Femur (tissue), 1 donor: ENCODE results near the gene COPB2.

Experiments
- DNase-seq: peaks from one replicate; pipeline ENCODE4 v3.0.0-alpha.2; 2017

The COPB2 gene

GRCh38 chr3:139326131-139326530 is 63.3 kb downstream of the COPB2 start:
- no peak for DNase-seq

DNA sequence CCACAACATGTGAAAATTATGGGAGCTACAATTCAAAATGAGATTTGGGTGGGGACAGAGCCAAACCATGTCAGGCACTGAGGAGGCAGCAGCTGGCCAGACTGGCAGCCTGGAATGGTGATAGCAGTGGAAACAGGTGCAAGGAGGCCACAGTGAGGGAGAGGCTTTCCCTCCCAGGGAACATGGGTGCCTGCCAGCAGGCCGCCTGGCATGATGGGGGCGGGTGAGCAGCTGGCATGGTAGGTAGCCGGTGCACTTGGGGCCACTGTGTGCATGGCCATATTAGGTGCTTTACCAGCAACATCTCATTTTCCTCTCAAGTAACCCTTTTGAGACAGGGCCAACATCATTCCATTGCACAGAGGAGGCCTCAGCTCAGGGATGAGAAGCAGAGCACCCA is 63.9 kb downstream of the COPB2 start:
- no peak for DNase-seq

DNA sequence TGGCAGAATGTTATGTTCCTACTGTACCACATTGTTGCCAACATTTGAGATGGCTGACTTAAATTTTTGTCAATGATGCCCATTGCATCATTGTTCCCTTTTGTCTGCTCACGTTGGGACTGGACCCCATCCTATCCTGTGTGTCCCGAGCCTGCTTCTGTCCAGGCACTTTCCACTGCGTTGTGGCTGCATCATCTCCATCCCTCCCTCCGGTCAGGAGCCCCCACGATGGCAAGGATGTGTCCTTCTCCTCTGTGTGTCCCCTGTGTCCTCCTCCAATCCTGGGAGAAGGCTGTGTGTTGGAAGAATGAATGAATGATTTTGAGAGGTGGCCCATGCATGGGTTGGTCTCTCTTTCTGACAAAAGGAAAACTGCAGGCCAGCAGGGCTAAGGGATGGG is 65.0 kb downstream of the COPB2 start:
- no peak for DNase-seq

- no peak for DNase-seq
These were observed 66.3 kb downstream of the COPB2 start for GRCh38 chr3:139323146-139323545.

- DNase-seq: no peak
These were observed 67.1 kb downstream of the COPB2 start for GRCh38 chr3:139322346-139322745.

DNA sequence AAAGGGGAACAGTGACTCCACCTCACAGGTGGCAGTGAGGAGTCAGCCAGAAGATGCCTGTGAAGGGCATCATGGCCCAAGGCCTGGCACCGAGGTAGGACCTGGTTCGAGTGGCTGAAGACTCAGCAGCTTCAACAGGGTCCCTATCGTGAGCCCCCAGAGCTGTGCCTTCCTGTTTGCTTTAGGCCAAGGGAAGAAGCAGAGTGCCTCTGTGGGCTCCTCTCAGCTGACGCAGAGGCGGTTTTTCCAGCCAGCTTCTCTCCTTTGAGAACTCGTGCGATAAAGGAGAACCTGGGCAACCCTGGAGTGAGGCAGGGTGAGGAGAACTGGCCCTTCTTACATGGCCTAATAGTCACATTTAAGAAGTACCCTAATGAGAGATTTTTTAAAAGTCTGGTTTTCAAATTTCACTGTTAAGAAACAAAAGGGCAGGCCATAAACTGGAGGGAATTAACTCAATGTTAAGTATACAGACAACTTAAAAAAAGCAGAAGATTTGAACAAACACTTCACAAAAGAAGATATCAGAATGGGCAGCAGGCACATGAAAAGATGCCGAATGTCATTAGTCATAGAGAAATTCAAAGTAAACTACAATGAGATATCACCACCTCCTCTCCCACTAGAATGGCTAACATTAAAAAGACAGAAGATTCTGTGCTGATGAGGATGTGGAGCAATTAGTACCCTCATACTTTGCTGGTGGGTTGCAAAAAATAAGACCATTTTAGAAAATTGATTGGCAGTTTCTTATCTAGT is 68.7 kb downstream of the COPB2 start:
- DNase-seq: no peak

GRCh38 chr3:139319428-139320402 is 69.7 kb downstream of the COPB2 start:
- DNase-seq: no peak

DNA sequence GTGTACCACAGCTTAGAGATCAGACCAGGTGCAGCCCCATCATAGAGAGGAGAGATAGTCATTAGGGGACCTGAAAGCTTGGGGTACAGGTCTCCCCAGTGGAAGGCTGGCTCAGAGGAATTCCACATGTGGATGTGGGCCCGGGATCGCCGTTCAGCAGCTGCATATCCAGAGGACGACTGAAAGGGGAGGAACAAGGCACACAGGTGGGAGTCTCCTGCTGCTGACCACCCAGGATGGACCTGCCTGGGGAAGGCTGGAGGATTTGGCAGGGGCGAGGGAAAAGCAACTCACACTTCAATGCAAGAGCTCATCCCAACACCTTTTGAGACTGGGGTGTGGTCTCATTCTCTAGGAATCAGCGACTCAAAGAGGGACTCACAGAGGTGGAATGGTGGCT is 70.6 kb downstream of the COPB2 start:
- no peak for DNase-seq

DNA sequence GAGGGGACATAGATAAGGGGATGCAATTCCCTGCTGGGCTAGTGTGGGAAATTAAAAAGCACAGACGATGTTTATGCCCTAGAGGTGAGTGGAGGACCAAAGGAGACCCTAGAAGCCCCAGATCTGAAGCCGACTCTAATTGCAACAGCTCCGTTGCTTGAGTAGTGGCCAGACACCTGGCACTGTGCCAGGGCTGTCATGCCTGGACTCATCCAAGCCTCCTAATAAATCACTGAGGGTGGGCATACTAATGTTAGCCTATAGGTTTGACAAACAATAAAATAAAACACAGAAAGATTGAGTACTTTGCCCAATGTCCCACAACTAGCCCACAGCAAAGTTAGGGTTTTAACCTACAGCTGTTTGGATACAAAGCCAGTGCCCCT is 71.0 kb downstream of the COPB2 start:
- DNase-seq: no peak

DNA sequence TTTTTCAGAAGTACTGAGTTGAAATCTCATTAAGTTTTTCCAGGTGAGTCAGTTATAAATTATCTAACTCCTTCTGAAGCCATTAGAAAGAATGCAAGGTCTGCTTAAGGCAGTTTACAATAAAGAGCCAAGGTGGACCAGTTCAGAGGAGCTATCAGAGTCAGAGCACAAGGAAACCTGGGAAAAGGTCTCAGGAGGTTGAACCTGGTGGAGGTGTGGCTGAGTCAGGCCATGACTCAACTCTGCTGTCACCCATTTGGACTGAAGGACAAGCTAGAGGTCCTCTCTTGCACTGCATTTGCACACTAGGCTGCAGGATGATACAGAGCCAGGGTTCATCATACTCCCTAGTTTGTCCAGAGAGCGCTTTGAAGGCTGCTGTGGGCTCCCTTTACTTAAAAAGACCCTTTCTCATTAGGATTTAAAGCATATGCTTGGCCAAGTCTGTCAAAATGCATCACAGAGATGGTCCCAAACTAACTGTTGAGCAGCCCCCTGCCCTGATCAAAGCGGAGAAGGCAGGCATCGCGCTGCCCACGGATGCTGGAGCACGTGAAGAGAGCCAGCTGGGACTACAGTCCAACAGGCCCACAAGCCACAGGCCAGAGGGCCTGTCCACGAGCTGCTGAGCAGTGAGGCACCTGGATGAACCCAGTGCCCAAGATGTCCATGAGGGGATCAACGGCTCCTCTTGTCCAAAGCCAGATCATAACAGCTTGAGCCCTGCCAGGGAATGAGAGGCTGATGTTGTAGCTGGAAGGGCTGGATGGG is 71.6 kb downstream of the COPB2 start:
- DNase-seq: no peak

DNA sequence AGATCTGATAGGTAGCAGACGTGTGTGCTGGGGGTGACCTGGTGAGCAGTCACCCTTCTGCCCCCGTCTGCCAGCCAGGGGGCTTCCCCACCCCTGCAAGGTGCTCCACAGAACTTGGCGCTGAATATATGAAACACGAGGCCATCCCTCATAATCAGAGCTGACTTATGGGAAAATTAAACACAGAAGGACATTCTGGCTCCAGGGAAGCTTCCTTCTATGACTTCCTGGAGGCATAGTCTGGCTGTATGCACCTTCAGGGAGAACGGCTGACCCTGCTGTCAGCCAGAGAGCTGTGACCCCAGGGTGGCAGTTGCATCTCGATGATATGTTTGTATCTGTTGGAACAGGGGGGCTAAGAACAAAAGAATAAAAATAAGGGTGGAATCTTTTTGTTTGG is 72.2 kb downstream of the COPB2 start:
- no peak for DNase-seq

- DNase-seq: no peak
These were observed 75.5 kb downstream of the COPB2 start for GRCh38 chr3:139313921-139314320.

DNA sequence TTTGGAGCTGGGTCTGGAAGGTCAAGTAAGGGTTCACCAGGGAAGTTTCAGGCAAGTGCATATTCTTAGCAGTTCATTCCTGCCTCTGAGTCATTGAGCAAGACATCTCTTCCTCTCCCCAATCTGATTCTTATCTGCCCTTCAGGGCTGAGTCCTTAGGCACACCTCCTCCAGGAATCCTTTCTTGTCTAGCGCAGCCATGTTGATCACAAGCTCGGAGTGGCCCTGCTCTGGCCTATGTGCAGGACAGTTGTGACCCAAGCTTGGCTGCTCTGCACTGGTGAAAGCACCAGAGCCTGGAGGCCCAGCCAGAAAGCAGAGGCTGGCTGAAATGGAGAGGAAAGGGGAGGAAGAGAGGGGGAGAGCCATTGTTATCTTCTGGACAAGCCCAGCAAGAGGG is 76.5 kb downstream of the COPB2 start:
- no peak for DNase-seq

DNA sequence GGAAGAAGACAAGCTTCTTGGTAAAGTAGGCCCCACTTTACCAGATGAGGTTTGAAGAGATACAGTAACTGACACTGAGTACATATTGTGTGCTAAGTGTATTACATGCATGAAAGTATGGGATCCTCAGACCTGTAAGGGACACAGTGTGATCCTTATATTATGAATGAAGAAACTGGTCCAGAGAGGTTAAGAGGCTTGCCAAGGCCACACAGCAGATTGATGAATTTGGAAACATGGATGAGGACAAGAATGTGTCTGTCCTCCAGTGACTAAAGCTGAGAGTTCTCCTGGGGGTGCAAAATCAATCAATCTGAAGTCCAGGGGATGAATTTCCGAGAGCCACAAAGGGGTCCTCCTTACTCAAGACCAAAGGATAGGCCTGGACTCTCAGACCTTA is 77.0 kb downstream of the COPB2 start:
- DNase-seq: no peak

- DNase-seq: no peak
These were observed 77.9 kb downstream of the COPB2 start for GRCh38 chr3:139311557-139311956.

- DNase-seq: no peak
These were observed 78.9 kb downstream of the COPB2 start for GRCh38 chr3:139310474-139310933.

- DNase-seq: no peak
These were observed 79.6 kb downstream of the COPB2 start for GRCh38 chr3:139309880-139310279.

DNA sequence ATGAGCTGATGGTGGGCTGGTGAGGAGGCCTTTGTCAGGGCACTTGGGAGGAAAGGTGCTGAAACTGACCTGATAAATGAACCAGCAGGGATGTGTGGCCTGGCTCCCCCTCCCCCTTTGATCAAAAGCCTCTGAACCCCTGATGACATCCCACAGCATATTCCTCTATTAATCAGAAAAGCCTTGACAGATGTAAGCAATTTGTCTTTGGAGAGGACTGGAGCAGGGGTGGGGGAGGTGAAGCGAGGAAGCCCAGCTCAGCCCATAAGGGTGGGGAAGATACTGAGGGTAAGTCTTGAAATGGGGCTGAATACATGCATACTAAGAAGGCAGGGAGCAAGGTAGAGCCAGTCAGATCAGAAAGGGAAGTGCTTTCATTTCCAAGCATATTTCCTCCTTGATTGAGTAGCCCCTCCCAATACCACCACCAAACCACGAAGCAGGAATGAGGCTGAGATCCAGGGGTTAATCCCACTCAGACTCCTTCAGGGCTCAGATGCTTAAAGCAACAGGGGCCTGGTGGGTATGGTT is 80.3 kb downstream of the COPB2 start:
- no peak for DNase-seq

GRCh38 chr3:139308560-139308959 is 80.9 kb downstream of the COPB2 start:
- DNase-seq: no peak

DNA sequence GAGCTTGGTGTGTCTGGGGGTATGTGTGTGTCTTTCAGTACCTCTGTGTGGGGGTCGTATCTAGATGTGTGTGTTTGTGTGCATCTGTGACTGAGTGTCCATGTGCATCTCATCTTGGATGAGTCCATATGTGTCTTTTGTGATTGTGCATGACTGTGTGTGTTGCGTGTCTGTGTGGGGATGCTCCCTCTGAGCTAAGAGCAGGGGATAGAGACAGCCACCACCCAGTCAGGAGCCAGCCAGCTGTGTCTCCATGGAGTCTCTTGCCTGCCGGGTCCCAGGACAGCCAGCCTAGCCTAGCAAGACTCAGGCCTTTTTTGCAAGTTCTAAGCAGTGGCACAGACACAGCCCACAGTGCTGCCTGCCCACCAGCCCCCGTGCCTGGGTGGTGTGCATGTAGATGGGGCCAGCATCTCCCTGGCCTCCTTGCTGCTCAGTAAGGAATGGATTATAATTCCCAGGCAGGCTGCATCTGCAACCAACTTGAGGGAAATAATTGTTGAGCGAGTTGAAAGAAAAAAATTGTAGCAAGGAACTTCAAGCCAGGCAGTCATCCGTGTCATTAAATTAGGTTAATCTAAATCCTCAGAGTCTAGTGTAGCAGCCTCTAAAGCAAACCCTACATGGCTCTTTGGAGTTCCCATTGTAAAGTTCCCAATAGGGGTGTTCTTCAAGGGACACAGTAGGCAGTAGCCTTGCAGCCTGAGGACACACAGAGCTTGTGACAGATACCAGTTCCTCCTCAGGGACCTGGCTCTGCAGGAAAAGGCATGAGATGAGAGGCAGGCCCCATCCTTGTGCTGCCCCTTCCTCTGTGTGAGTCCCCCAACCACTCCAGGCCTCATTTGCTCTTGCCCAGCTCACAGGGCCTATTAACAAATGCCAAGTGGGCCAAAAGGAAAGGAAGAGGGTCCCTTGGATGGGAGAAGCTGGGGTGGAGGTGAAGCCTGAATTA is 81.6 kb downstream of the COPB2 start:
- DNase-seq: no peak
